Smooth muscle cell of bladder (primary cell): ENCODE measurements around the gene GON7. TPM values are rescaled to one million over a fixed set of nuclear protein-coding genes. Genes with fewer than 3 reads are reported as not detected.

Experiments used
- total RNA-seq: library from RNA; depleted of rRNA; stranded (reverse); fragments of >200 nt; gene quantifications from 2 replicates; pipeline ENCODE4 v1.2.3, GENCODE V29; 2014

Gene GON7
- total RNA-seq: 10.5 and 12.4 TPM in 2 replicates

GRCh38 chr14:93206793-93207467 lies at the start of gene GON7, which contains the start of gene UBR7:
Gene GON7 (minus strand): TSS chr14:93207065. CDS start chr14:93207037, 28 bp downstream.
Gene UBR7 (plus strand): TSS chr14:93207256. CDS start chr14:93207292, 36 bp downstream.

GRCh38 chr14:93184391-93185348 lies 22.2 kb downstream of the GON7 start, which contains the start of the genes LYSET and MOAP1:
Gene LYSET (plus strand): TSS chr14:93185317. CDS start chr14:93185406, 89 bp downstream.
Gene MOAP1 (minus strand): TSS chr14:93184897. CDS start chr14:93184242, 655 bp downstream.

Other genes starting within 250 kb of the GON7 start
- gene ITPK1, start 91.1 kb downstream of the GON7 start, total RNA-seq: 7.3 and 9.4 TPM in 2 replicates
- gene MOAP1, start 22.2 kb downstream of the GON7 start, total RNA-seq: 11.4 and 11.9 TPM in 2 replicates
- gene LYSET, start 21.7 kb downstream of the GON7 start, total RNA-seq: 5.4 and 7.5 TPM in 2 replicates
- gene UBR7, start 191 bp upstream of the GON7 start, total RNA-seq: 18.1 and 18.2 TPM in 2 replicates
- 18.1 and 24.9 TPM in 2 replicates for gene BTBD7, start 126.0 kb upstream of the GON7 start, total RNA-seq
- gene COX8C, start 140.1 kb upstream of the GON7 start, total RNA-seq: not detected in 2 replicates
- under 0.01 and 0.18 TPM in 2 replicates for gene UNC79, start 223.9 kb upstream of the GON7 start, total RNA-seq